ENCODE data around the gene CAV2.
"Not testable (repeated sequence)": the region's sequence is repeated elsewhere in the genome, so short reads cannot be mapped to it uniquely, and the experiment has no call there.

CAV2 gene, protein sequence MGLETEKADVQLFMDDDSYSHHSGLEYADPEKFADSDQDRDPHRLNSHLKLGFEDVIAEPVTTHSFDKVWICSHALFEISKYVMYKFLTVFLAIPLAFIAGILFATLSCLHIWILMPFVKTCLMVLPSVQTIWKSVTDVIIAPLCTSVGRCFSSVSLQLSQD

DNA sequence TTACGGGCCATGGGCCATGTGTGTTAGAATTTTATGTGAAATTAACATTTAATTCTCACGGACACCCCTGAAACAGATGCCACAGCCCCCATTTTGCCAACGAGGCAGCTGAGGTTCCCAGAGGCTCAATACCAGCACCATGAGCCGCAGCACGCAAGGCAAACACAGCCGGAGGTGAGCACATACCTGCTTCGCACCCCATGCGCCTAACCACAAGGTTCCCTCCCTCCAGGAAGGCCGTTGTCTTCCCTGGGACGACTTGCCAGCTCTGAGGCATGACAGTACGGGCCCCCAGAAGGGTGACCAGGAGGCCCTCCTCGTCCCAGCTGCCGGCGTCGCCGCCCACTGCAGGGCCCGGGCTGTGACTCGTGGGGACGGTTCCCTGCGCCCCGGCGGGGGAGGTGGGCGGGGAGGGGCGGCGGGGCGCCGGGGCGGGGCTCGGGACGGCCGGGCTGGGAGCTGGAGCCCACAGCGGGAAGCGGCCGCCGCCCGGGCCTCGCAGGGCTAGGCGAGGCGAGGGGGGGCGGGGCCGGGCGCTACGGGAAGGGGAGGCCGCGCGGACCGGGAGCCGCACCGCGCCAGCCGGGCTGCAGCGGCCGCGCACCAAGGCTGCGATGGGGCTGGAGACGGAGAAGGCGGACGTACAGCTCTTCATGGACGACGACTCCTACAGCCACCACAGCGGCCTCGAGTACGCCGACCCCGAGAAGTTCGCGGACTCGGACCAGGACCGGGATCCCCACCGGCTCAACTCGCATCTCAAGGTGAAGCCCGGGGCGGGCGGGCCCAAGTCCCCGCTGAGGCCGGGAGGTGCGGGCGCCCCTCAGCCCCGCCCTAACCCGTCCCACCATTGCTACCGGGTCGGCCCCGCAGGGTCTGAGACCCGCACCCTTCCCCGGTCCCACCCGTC, at the start of gene CAV2:
Gene CAV2, plus strand, starts transcription at position 571 of the 910 bp plus-strand sequence. Its CDS starts 44 bp downstream, at position 615.
- DNase-seq, result no peak

DNA sequence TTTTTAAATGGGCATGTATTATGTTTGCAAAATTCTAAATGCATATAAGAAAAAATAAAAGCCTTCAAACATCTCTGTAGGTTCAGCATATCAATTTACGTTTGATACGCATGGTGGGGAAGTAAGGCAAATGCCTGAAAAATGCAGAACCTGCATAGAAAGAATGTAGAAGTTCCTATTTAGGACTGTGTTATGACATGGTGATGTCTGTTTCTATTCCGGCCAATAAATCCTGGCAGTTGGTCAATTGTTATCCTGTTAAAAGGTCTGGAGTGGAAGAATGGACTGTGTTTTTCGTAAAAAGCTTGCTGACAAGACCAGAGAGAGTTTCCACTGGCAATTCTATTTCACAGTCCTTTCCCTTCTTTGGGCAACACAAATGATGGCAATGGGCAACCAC, 49.6 kb upstream of the CAV2 start:
- DNase-seq, result no peak

DNA sequence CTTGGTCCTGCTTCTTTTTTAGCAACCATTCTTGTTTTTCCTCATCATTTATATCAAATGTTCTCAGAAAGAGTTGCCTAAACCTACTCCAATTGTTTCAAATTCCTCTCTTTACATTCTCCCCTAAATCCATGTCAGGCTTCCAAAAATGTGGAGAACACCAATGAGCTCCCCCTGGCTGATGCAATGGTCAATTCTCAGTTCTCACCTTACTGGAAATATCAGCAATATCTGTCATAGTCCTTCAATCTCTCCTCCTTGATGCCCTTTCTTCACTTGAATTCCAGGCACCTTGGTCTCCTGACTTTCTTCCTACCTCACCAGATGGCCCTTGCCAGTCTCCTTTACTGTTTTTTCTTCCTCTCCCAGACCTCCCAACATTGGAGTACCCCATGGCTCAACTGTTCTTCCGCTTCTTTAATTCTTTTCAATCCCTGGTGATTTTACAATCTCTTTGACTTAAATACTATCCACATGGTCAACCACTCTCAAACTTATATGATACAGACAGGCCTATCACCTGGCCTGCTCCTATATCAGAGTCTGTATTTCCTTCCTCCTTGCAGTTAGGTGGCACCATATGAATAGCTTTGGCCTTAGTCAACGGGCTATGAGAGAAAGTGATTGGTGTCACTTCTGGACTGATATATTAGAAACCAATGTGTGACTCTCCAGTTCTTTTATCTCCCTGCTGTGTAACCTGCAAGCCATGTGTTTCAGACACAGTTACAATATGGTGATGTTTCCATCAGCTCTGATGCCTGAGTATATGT, 47.4 kb upstream of the CAV2 start:
- no peak for DNase-seq

DNA sequence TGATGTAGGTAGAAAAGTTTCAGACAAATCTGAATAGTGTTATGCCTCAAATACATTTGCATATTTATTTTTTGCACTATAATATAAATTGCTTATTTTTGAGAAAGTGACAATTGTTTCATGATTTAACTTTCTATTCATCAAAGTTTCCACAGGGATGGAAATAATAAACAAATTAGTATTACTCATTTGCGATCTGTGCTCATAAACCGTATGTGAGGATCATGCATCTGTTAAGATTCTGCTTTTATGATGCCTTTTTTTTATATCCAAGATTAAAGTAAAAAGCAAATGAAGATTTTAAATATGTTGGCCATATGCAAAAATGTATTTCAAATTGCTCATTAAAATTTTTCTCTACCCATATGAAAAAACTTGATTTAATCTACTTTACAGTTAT, 45.2 kb upstream of the CAV2 start:
- no peak for DNase-seq

DNA sequence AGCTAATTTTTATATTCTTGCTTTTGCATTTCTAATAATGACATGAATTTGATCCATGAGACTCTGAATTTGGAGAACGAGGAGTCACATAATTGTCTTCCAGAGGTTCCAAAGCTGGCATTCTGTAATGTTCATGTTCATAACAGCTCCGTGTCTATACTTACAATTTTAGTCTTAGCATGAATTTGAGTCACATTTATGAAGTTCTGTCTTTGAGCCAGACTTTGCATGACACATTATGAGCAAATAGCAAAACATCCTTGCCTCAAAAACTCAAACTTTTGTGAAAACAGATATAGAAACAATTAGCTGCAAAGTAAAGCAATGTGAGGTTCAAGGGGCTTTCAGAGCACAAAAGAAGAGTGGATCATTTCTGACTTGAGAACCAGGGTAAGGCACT, 44.5 kb upstream of the CAV2 start:
- no peak for DNase-seq

DNA sequence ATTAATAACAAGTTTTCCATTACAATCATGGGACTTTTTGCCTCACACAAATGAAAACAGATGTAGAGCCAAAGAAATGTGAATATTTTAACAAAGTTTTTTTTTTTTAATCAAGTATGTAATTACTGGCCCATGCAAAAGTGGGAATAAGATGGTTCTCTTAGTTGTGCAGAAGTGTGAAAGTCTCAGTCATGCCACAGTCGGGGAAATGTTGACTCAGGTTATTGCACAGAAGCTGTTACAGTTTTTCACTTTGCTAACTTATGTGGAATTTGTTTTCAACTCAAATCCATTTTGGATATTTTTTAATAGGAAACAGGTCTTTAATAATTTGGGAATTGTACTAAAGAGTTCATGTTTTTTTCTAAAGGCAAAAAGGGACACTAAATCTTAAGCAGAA, 44.0 kb upstream of the CAV2 start:
- DNase-seq, result no peak

DNA sequence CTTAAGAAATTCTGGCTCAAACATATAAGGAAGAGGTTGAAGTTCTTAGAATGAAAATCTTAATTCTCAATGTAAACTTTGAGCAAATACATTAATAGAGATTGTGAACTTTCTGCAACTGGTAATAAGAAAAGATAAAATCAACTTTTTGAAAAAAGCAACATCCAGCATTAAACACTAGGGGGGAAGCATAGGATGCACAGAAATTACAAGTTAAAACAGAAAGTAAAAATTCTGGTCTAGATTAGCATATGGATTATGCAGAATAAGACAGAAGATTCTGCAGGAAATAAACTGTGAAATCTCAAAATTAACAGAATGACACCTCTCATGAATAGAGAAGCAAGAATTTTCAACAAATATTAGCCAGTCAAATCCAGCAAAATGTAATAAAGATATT, 38.0 kb upstream of the CAV2 start:
- DNase-seq, result no peak

DNA sequence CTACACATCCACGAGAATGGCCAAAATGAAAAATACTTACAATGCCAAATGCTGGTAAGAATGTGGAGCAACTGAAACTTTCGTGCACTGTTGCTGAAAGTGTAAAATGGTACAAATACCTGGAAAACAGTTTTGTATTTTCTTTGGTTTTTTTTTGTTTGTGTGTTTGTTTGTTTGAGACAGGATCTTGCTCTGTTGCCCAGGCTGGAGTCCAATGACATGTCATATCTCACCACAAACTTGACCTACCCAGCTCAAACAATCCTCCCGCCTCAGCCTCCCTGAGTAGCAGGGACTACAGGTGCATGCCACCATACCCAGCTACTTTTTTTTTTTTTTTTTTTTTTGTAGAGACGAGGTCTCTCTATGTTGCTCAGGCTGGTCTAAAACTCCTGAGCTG, 35.6 kb upstream of the CAV2 start:
- no peak for DNase-seq

DNA sequence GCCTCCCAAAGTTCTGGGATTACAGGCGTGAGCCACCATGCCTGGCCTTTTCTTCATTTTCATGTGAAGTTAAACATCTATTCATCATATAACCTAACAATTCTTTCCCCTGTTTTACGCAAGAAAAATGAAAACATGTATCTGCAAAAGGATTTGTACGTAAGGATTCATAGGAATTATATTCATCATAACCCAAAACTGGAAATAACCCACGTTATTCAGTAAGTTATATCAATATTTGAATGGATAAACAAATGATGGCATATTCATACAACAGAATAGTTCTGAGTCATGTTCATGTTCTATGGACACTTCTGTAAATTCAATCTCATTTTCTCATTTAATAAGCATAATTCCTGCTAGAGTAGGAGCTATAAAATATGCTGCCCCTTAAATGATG, 35.2 kb upstream of the CAV2 start:
- DNase-seq, result no peak

DNA sequence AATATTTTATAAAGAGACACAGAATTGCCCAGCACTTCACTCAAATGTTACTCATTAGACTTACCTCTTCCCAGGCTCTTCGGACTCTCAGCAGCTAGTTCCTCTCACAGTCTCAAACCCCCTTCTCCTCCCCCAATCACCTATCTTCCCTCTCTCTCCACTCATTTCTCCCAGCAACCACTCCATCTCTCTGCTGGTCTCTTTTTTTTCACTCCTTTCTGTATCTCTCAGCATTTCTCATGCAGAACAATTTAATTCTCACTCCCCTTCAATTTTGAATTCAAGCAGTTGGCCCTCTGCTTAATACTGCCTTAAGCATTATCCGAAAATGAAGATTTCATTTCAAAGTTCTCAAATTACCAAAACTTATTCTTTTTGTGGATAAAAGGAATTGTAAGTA, 34.4 kb upstream of the CAV2 start:
- DNase-seq, result no peak

DNA sequence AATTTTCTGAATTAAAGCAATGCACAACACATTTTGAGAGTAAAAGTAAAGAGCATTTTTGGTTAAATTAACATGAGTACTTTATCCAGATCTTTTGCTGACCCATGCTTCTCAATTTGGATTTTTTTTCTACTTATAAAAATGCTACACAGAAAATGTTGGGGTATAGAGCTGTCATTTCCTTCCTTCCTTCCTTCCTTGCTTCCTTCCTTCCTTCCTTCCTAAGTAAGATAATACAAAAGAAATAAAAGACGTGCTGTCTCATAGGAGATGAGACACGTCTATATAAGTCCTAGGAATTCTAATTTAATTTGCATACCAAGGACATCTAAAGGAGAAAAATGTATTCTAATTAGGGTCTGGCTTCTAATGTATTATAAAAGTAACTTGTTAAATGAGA, 31.0 kb upstream of the CAV2 start:
- DNase-seq, result no peak

DNA sequence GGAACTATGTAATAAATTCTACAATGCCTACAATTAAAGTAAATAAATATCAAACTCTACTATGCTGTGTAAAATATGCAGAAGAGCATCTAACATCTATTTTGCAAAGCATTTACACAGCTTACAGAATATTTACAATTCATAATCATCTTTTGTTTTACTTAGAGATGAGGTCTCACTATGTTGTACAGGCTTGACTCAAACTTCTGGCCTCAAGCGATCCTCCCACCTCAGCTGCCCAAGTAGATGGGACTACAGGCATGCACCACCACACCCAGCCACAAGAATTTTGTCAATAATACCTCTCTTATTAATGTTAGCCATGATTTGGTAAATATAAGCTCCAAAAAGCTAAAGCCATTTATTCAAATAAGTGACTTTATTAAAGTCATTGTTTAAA, 21.9 kb upstream of the CAV2 start:
- no peak for DNase-seq

DNA sequence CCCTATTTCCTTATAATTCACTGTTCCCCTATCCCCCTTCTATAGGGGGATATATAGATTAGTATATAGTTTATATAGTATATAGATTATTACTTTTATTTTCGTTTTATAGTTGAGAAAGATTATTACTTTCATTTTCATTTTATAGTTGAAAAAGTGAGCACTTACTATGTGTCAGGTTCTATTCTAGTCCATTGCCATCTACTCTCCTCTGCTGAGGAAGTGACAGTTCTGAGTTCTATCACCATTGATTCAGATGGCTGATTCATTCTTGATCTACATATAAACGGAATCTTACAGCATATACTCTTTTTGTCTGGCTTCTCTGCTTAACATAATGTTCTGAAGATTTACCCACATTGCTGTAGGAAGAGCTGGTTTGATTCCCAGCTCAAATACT, 20.7 kb upstream of the CAV2 start:
- no peak for DNase-seq

DNA sequence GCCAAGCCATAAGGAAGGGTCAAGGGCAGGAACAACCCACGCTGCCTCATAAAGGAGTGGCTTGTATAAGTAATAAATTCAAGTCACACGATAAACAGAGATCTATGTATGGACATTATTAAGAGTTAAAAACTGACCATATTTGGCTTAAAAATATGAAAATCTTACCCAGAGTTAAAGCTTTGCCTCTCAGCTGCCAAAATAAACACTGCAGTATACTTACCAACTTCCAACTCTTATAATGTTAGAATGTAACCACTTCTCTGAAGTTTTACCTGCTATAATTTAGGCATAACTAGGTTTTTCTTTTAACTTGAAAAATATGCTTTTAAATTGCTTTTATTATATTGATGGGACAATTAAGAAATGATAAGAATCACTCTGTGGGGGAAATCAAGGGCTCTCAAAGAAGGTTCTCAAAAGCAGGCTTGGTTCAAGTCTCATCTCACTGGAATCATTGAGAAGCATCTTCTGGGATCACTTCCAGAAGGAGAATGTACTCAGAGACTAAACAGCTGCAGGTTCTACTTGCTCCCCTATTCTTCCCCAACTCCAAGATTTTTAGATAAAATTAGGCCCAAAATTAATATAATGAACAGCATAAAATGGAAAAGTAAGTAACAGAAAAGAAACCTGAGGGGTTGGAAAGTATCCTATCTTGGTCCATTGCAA, 16.1 kb upstream of the CAV2 start:
- no peak for DNase-seq

DNA sequence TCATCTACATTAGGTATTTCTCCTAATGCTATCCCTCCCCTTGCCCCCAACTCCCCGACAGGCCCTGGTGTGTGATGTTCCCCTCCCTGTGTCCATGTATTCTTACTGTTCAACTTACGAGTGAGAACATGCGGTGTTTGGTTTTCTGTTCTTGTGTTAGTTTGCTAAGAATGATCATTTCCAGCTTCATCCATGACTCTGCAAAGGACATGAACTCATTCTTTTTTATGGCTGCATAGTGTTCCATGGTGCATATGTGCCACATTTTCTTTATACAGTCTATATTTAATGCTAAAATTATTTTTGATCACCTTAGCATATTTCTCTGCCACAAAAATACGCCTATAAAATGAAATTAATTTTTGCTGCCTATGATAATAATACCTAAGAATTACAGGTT, 15.1 kb upstream of the CAV2 start:
- not testable (repeated sequence) for DNase-seq

DNA sequence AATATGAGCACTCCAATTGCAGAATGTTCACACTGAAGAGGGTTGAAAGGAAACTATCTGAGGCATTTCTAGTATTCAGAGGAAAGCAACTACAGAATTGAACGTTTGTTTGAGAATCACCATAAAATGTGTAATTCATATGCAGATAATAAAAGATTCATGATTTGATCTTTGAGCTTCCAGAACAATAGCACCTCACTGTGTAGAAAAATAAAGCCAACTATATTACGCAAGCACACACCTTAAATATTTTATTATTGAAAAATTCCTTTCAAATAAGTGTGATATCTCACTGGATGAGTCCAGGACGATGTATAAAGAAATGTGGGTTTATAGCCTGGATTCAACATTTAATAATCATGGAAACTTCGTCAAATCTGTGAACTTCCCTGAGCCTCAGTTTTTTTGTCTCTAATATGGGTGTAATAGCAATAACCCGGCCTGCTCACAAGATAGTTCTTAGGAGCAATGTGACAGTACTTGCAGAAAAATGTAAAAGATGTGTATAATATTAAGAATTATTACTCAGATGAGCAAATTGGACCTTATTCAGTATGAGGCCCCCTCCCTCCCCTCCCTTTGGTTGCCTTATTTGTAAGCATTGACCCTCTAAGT, 11.5 kb upstream of the CAV2 start:
- DNase-seq, result no peak

DNA sequence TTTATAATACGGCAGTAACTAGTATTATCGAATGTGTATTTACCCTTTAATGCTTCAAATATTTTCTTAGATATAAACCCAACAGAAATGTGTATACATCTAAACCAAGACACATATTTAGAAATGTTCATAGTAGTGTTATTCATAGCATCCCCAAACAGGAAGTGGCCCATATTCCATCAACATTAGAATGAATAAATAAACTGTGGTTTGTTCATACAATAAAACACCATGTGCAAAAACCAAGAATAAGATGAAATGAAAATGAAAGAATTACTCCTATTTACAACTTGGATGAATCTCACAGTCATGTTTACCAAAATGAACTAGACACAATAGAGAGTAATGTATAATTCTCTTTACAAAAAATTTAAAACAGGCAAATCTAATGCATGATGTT, 9.2 kb upstream of the CAV2 start:
- DNase-seq, result no peak

DNA sequence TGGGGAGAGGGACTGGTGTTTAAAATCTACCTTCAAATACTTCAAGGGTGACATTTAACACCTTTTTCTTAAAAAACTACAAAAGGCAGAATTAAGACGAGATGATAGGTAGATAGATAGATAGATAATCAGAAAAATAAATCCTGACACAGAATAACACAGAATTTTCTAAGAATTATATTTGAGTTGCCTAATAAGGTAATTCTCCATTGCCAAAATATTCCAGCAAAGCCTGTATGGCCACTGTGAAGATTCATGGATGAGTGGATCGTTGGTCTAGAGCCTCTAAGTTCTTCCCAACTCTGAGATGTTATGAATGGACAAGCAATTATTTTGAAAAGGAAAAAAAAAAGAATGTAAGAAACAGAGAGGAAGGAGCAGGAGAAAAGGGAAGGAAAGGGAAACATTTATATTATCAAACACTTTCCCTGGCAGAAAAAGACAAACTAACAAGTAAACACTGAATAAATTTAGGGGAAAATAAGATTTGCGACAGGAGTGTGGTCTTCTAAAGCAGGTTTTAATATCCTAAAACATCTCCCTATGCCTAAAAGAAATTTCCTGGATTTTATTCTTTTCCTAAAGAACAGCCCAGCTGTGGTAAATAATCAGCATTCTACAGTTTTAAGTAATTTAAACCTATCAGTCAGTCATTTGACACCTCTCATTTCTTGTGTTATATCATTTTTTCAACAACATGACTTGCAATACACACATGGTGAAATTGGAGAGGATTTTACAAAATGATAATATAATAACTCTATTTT, 7.5 kb upstream of the CAV2 start:
- DNase-seq, result no peak

DNA sequence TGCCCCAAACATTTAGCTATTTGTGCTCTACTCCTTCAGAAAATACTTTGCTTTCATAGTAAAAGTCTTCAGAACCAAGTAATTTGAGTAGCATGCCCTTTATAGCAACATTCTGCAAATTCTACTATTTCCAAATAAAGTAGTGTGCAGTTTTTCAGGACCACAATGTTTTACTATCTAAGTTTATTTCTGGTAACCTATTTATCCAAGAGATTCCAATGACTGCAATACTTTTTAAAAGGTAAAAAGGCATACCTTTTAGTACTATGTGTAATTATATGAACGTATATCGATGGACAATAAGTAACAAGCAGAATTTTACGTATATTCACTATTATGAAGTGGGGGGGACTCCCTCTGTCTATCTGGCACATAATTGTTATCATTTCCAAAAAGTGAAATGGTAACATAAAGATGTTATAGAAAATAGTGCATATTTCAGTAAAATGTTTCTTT, 6.9 kb upstream of the CAV2 start:
- no peak for DNase-seq

DNA sequence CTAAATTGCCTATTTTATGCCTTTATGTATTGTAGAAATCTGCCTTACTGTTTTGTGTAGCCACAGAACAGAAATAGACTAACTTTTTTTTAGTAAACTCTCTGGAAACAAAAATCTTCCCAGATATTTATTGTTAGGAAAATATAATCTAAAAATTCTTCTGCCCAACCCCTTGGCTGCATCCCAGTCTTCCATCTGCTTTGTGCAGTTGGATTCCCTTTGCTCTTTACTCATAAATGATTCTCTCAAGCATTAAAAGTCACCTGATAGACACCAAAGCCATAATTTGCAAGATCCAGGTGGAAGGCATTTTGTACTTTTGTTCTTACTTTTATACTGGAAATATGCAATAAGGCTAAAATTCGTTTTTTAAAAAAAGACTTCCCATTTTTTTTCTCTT, 6.1 kb upstream of the CAV2 start:
- DNase-seq, result no peak

DNA sequence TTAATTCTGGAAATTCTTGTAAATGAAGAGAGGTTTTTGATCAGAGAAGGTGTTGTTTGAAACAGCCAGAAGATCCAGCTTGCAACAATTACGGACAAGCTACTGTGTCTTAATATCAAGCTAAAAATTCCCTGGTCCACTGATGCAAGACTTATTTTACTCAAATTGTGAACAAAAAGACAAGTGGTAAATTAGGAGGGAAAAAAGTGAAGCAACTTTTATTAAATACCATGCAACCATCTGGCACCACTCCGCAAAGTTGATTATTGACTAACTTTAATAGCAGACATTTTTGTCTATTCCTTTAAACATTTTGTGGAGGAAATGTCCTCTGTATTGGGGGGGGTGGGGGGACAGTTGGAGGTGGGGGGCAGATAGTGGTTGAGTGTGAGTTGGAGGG, 5.1 kb upstream of the CAV2 start:
- DNase-seq, result no peak

DNA sequence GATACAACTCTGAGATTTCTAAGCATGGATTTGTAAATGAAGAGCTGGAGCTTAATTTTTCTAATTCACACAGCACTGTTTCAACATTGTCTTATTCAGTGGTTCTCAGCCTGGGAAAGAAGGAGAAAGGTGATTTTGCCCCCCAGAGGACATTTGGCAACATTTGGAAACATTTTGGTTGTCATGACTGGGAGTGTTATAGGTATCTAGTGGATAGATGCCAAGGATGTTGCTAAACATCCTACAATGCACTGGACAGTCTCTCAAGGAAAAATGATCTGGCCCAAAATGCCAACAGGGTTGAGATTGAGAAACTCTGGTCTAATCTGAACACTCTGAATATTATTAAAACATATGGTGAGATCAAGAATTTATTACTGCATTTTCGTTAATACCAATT, 3.8 kb upstream of the CAV2 start:
- DNase-seq, result no peak
